HG02588 (cell line): Measurements from ENCODE around the gene PAM16.

Source experiments
- ATAC-seq: cut with Tn5 transposase; IDR thresholded peaks from one replicate; pipeline ENCODE4 v1.9.1; 2021; ENCODE audit warnings: mild to moderate bottlenecking, moderate library complexity; ENCODE audit not compliant: unreplicated experiment

The PAM16 gene

GRCh38 chr16:4322121-4323052, 28.7 kb downstream of the PAM16 start:
- ATAC-seq = no peak

GRCh38 chr16:4321286-4322120, 29.6 kb downstream of the PAM16 start:
- no peak for ATAC-seq

- no peak for ATAC-seq
Observed at GRCh38 chr16:4320571-4321137, 30.5 kb downstream of the PAM16 start.

GRCh38 chr16:4319454-4320421, 31.4 kb downstream of the PAM16 start:
- peak; percentile 42 for ATAC-seq

GRCh38 chr16:4318967-4319366, 32.2 kb downstream of the PAM16 start:
- no peak for ATAC-seq

GRCh38 chr16:4318451-4318910, 32.6 kb downstream of the PAM16 start:
- ATAC-seq = no peak

GRCh38 chr16:4317532-4318450, 33.3 kb downstream of the PAM16 start:
- ATAC-seq = no peak

- no peak for ATAC-seq
Observed at GRCh38 chr16:4316864-4317531, 34.1 kb downstream of the PAM16 start.

- no peak for ATAC-seq
Observed at GRCh38 chr16:4316108-4316863, 34.8 kb downstream of the PAM16 start.

GRCh38 chr16:4315186-4316107, 35.7 kb downstream of the PAM16 start, which contains the start of gene GLIS2:
Gene GLIS2 (plus strand): TSS chr16:4316067. CDS start chr16:4332281, 16,214 bp downstream.
- no peak for ATAC-seq

GRCh38 chr16:4314532-4315185, 36.5 kb downstream of the PAM16 start:
- no peak for ATAC-seq

- no peak for ATAC-seq
Observed at GRCh38 chr16:4313563-4314531, 37.3 kb downstream of the PAM16 start.

GRCh38 chr16:4309833-4310266, 41.3 kb downstream of the PAM16 start:
- ATAC-seq = no peak

GRCh38 chr16:4309102-4309832, 41.9 kb downstream of the PAM16 start:
- no peak for ATAC-seq
